Measurements from ENCODE around the gene IFNA16. TPM values are rescaled to one million over a fixed set of nuclear protein-coding genes. Genes with fewer than 3 reads are reported as not detected.
"Not testable (repeated sequence)": the region's sequence is repeated elsewhere in the genome, so short reads cannot be mapped to it uniquely, and the experiment has no call there.

IFNA16 gene
- total and polyA plus RNA-seq, 2 donors (not counting 3 experiments of a cell fraction or from before 2014, with no cell fraction given), result not detected

GRCh38 chr9:21182810-21183736, 34.0 kb downstream of the IFNA16 start:
- H3K27me3 ChIP-seq (ENCODE audit: control insufficient read depth in 2 of 2, insufficient read depth in 2 of 2, low read length in 2 of 2); dilution Hi-C loops (cut with MboI; ENCODE audit: extremely low pct_ligation_motif_present, low sequenced_read_pairs); POLR2A ChIA-PET; H3K4me1 ChIP-seq (ENCODE audit: control insufficient read depth, extremely low read depth, insufficient read depth, low read length); H3K9ac ChIP-seq (replicated peaks; ENCODE audit: extremely low read depth, insufficient read depth, low read length); intact Hi-C loops (cut with micrococcal nuclease); H3K4me3 ChIP-seq (replicated peaks in 1 of 3; ENCODE audit: insufficient read depth in 1 of 3, low read depth in 1 of 3, low read length in 3 of 3); H3K9me1 ChIP-seq (replicated peaks; ENCODE audit: control insufficient read depth, extremely low read depth, insufficient read depth, low read length); H3K27ac ChIP-seq (ENCODE audit: insufficient read depth, low read depth, low read length); H2AFZ ChIP-seq (ENCODE audit: low read depth, low read length); H3K4me2 ChIP-seq (ENCODE audit: insufficient read depth, low read length); H3K36me3 ChIP-seq (ENCODE audit: control insufficient read depth in 2 of 2, extremely low read depth in 1 of 2, insufficient read depth in 2 of 2, low read length in 2 of 2); H3K79me2 ChIP-seq (ENCODE audit: control insufficient read depth, insufficient read depth, low read length); H3K9me3 ChIP-seq (replicated peaks; ENCODE audit: control insufficient read depth, insufficient read depth, low read length); H4K20me1 ChIP-seq (replicated peaks; ENCODE audit: control insufficient read depth, extremely low read depth, insufficient read depth, low read length); BruUV-seq (replicated peaks): not testable (repeated sequence)
- FAIRE-seq, result peak; percentile 64
- peak; percentile 29 to 41 for TF ChIP-seq CTCF (IDR thresholded peaks at IDR 0.05; ENCODE audit: extremely low read depth in 1 of 2, insufficient read depth in 1 of 2, low read depth in 1 of 2, low read length in 2 of 2)
- DNase-seq (ENCODE audit: low read depth, low spot score), result peak; percentile 4
- CTCF ChIA-PET, result interaction anchor here (0.6 to 2.1 kb wide), 17 partner anchors 9 to 623 kb away, joined by 3 to 15 read pairs (median 4); no protein-coding TSS in a partner anchor

GRCh38 chr9:21174671-21175070, 42.4 kb downstream of the IFNA16 start:
- ChIA-PET CTCF (interaction anchor here (1.7 kb wide), 1 partner anchor 8 kb away, joined by 10 read pairs; no protein-coding TSS in a partner anchor), POLR2A (no interaction called here)
- Histone ChIP-seq H3K36me3 (ENCODE audit: control insufficient read depth in 2 of 2, extremely low read depth in 1 of 2, insufficient read depth in 2 of 2, low read length in 2 of 2) (no peaks in the 10 kb centered on the region), H3K4me1 (ENCODE audit: control insufficient read depth, extremely low read depth, insufficient read depth, low read length) (no peaks in the 10 kb centered on the region), H2AFZ (ENCODE audit: low read depth, low read length) (no peak overlapping the region), H3K9ac (replicated peaks; ENCODE audit: extremely low read depth, insufficient read depth, low read length) (no peak overlapping the region), H3K79me2 (ENCODE audit: control insufficient read depth, insufficient read depth, low read length) (no peaks in the 10 kb centered on the region), H3K4me3 (replicated peaks in 1 of 3; ENCODE audit: insufficient read depth in 1 of 3, low read depth in 1 of 3, low read length in 3 of 3) (no peak overlapping the region), H3K9me3 (replicated peaks; ENCODE audit: control insufficient read depth, insufficient read depth, low read length) (no peaks in the 10 kb centered on the region), H3K4me2 (ENCODE audit: insufficient read depth, low read length) (no peak overlapping the region), H3K27me3 (ENCODE audit: control insufficient read depth in 2 of 2, insufficient read depth in 2 of 2, low read length in 2 of 2) (peaks cover 13 to 37% of the 10 kb centered on the region in 2 experiments), H3K27ac (ENCODE audit: insufficient read depth, low read depth, low read length) (no peak overlapping the region), H3K9me1 (replicated peaks; ENCODE audit: control insufficient read depth, extremely low read depth, insufficient read depth, low read length) (no peaks in the 10 kb centered on the region), H4K20me1 (replicated peaks; ENCODE audit: control insufficient read depth, extremely low read depth, insufficient read depth, low read length) (no peaks in the 10 kb centered on the region)
- BruUV-seq (replicated peaks), result no TSS peak
- no peak for DNase-seq (ENCODE audit: low read depth, low spot score)
- no peak for TF ChIP-seq CTCF (IDR thresholded peaks at IDR 0.05; ENCODE audit: extremely low read depth in 1 of 2, insufficient read depth in 1 of 2, low read depth in 1 of 2, low read length in 2 of 2)
- no peak for TF ChIP-seq GATA2 (IDR thresholded peaks at IDR 0.05; ENCODE audit: insufficient read depth, insufficient read length, low read depth, low read length)
- TF ChIP-seq MAX (IDR thresholded peaks at IDR 0.05; ENCODE audit: insufficient read depth, insufficient read length), result no peak
- no peak for TF ChIP-seq POLR2A (IDR thresholded peaks at IDR 0.05; ENCODE audit: low read depth, low read length)
- no peak for TF ChIP-seq JUN (IDR thresholded peaks at IDR 0.05; ENCODE audit: borderline replicate concordance, insufficient read depth, insufficient read length, low read depth)
- TF ChIP-seq FOS (IDR thresholded peaks at IDR 0.05; ENCODE audit: borderline replicate concordance, insufficient read depth, low read length), result no peak
- TF ChIP-seq POLR2AphosphoS5 (IDR thresholded peaks at IDR 0.05; ENCODE audit: insufficient read depth, low read depth, low read length), result no peak
- no peak for TF ChIP-seq MYC (IDR thresholded peaks at IDR 0.05; ENCODE audit: low read depth, low read length)
- no peak for TF ChIP-seq EZH2 (IDR thresholded peaks at IDR 0.05; ENCODE audit: borderline replicate concordance, low read depth, low read length, severe bottlenecking)
- intact Hi-C loops (cut with micrococcal nuclease), result no loop called here
- no peak for FAIRE-seq
- dilution Hi-C loops (cut with MboI; ENCODE audit: extremely low pct_ligation_motif_present, low sequenced_read_pairs), result no loop called here

Measured in endothelial cell of umbilical vein (primary cell).